Uterus (tissue), 4 donors: ENCODE measurements around the gene NBEAL2. TPM values are rescaled to one million over a fixed set of nuclear protein-coding genes. Genes with fewer than 3 reads are reported as not detected.

Experiments
- DNase-seq, 2 donors: peaks; one replicate each; pipeline ENCODE4 v3.0.0-alpha.2; 2019 to 2020
- H3K27ac ChIP-seq, 2 donors: fragments of 200-600 bp; sonication (generic); 1 replicate in 1 of 2; 2 replicates in 1 of 2; pipeline ENCODE4 v1.5.1; 2016 to 2018
- H3K27me3 ChIP-seq, 2 donors: fragments of 200-600 bp; sonication (generic); one replicate each; pipeline ENCODE4 v1.5.1; 2018 to 2019; ENCODE audit warnings: control low read depth in 1 of 2
- H3K36me3 ChIP-seq, 2 donors: fragments of 200-600 bp; sonication (generic); one replicate each; pipeline ENCODE4 v1.5.1; 2019; ENCODE audit warnings: control low read depth in 1 of 2
- H3K4me1 ChIP-seq, 2 donors: fragments of 200-600 bp; sonication (generic); one replicate each; pipeline ENCODE4 v1.5.1; 2018 to 2019; ENCODE audit warnings: control low read depth in 1 of 2
- H3K4me3 ChIP-seq, 2 donors: fragments of 200-600 bp; sonication (generic); 1 replicate in 1 of 2; 2 replicates in 1 of 2; pipeline ENCODE4 v1.5.1; 2018 to 2019; ENCODE audit warnings: mild to moderate bottlenecking in 1 of 2
- H3K9me3 ChIP-seq, 2 donors: fragments of 200-600 bp; sonication (generic); one replicate each; pipeline ENCODE4 v1.5.1; 2019; ENCODE audit warnings: control low read depth in 1 of 2
- CTCF ChIP-seq, 4 experiments: fragments of 200-600 bp in 2 of 4; fragments of 450-650 bp in 2 of 4; sonication (generic) in 2 of 4; IDR thresholded peaks; one replicate each; pipeline ENCODE4 v1.5.1; 2016 to 2019; ENCODE audit warnings: antibody characterized with exemption in 4 of 4, mild to moderate bottlenecking in 2 of 4, moderate library complexity in 1 of 4
- POLR2A ChIP-seq, 2 donors: fragments of 450-650 bp; IDR thresholded peaks; one replicate each; pipeline ENCODE4 v1.6.1; 2016; ENCODE audit warnings: antibody characterized with exemption in 2 of 2, mild to moderate bottlenecking in 1 of 2, moderate library complexity in 1 of 2
- intact Hi-C: fragments of 100-400 bp; cut with DNase I; formaldehyde crosslinking; loops from one replicate; pipeline ENCODE4 v1.15.1; 2023; ENCODE audit warnings: low total_unique reads
- total RNA-seq, 4 donors: library from RNA; depleted of rRNA in 3 of 4; stranded (reverse); fragments of >200 nt in 3 of 4; gene quantifications; one replicate each; pipeline versions ENCODE4 v1.1.0 to v1.2.4, GENCODE V29; 2014 to 2023
- donor health status: DM: yes; HTN: yes; CAD: no.

NBEAL2 gene
- total RNA-seq, 4 donors from 2014 or later: 13.1 to 41.1 (median 23.8) TPM

GRCh38 chr3:46982546-46982945, 3.1 kb downstream of the NBEAL2 start:
- Histone ChIP-seq H3K27me3 (no peaks in the 10 kb centered on the region), H3K36me3 (no peaks in the 10 kb centered on the region), H3K4me3 (no peak overlapping the region), H3K9me3 (no peaks in the 10 kb centered on the region), H3K4me1 (peaks cover 0 to 6% of the 10 kb centered on the region in 2 donors), H3K27ac (peak overlapping the region in 1 of 2 donors; percentile 36)
- TF ChIP-seq POLR2A (IDR thresholded peaks at IDR 0.05) (no peak), CTCF (IDR thresholded peaks at IDR 0.05) (no peak)
- intact Hi-C loops: no loop called here
- no peak for DNase-seq

- TF ChIP-seq POLR2A (IDR thresholded peaks at IDR 0.05) (no peak), CTCF (IDR thresholded peaks at IDR 0.05) (no peak)
- H3K9me3 ChIP-seq: no peaks in the 10 kb centered on the region
- no peak overlapping the region for H3K4me3 ChIP-seq
- no peaks in the 10 kb centered on the region for H3K27me3 ChIP-seq
- no peaks in the 10 kb centered on the region for H3K4me1 ChIP-seq
- no peak overlapping the region for H3K27ac ChIP-seq
- H3K36me3 ChIP-seq: no peaks in the 10 kb centered on the region
- DNase-seq: no peak
- intact Hi-C loops: no loop called here
Observed at GRCh38 chr3:46984591-46985459, 5.4 kb downstream of the NBEAL2 start.

GRCh38 chr3:46985588-46985987, 6.1 kb downstream of the NBEAL2 start:
- Histone ChIP-seq H3K27me3 (no peaks in the 10 kb centered on the region), H3K36me3 (no peaks in the 10 kb centered on the region), H3K27ac (no peak overlapping the region), H3K4me1 (no peaks in the 10 kb centered on the region), H3K4me3 (no peak overlapping the region), H3K9me3 (no peaks in the 10 kb centered on the region)
- TF ChIP-seq POLR2A (IDR thresholded peaks at IDR 0.05) (no peak), CTCF (IDR thresholded peaks at IDR 0.05) (no peak)
- no peak for DNase-seq
- intact Hi-C loops: no loop called here

- TF ChIP-seq POLR2A (IDR thresholded peaks at IDR 0.05) (no peak), CTCF (IDR thresholded peaks at IDR 0.05) (no peak)
- Histone ChIP-seq H3K9me3 (no peaks in the 10 kb centered on the region), H3K36me3 (no peaks in the 10 kb centered on the region), H3K4me1 (no peaks in the 10 kb centered on the region), H3K27me3 (no peaks in the 10 kb centered on the region), H3K4me3 (no peak overlapping the region), H3K27ac (no peak overlapping the region)
- intact Hi-C loops: no loop called here
- DNase-seq: no peak
Observed at GRCh38 chr3:46986055-46986730, 6.7 kb downstream of the NBEAL2 start.

GRCh38 chr3:46986782-46987310, 7.4 kb downstream of the NBEAL2 start:
- Histone ChIP-seq H3K27ac (no peak overlapping the region), H3K9me3 (no peaks in the 10 kb centered on the region), H3K27me3 (no peaks in the 10 kb centered on the region), H3K4me3 (no peak overlapping the region), H3K4me1 (no peaks in the 10 kb centered on the region), H3K36me3 (no peaks in the 10 kb centered on the region)
- intact Hi-C loops: no loop called here
- TF ChIP-seq CTCF (IDR thresholded peaks at IDR 0.05): no peak
- TF ChIP-seq POLR2A (IDR thresholded peaks at IDR 0.05): no peak
- no peak for DNase-seq
